Stimulated activated naive CD8-positive, alpha-beta T cell treated with anti-CD3 and anti-CD28 coated beads, Interleukin-15, Interleukin-2, amounts not matched to agents 100 ng/mL and 50 ng/mL, for 24 hours (primary cell): ENCODE measurements around the gene SKI.

ENCODE experiments used
- H3K27ac Mint-ChIP-seq: one replicate; pipeline ENCODE4 v1.8.0; 2021; ENCODE audit warnings: mild to moderate bottlenecking, mixed read lengths
- H3K27me3 Mint-ChIP-seq: one replicate; pipeline ENCODE4 v1.8.0; 2021; ENCODE audit warnings: mixed read lengths
- H3K36me3 Mint-ChIP-seq: one replicate; pipeline ENCODE4 v1.8.0; 2021; ENCODE audit warnings: low read depth, mixed read lengths
- H3K4me1 Mint-ChIP-seq: one replicate; pipeline ENCODE4 v1.8.0; 2021; ENCODE audit warnings: low read depth, mixed read lengths
- H3K4me3 Mint-ChIP-seq: one replicate; pipeline ENCODE4 v1.8.0; 2021; ENCODE audit warnings: mild to moderate bottlenecking, mixed read lengths
- H3K9me3 Mint-ChIP-seq: one replicate; pipeline ENCODE4 v1.8.0; 2021; ENCODE audit warnings: mixed read lengths

Gene SKI

GRCh38 chr1:2201062-2201461 lies 27.1 kb upstream of the SKI start:
- Mint-ChIP-seq H3K36me3 (no peaks in the 10 kb centered on the region), H3K4me1 (peaks cover 33% of the 10 kb centered on the region), H3K27ac (no peak overlapping the region), H3K4me3 (no peak overlapping the region), H3K9me3 (no peaks in the 10 kb centered on the region), H3K27me3 (no peaks in the 10 kb centered on the region)

- Mint-ChIP-seq H3K36me3 (no peaks in the 10 kb centered on the region), H3K4me3 (no peak overlapping the region), H3K27ac (no peak overlapping the region), H3K27me3 (no peaks in the 10 kb centered on the region), H3K4me1 (peaks cover 33% of the 10 kb centered on the region), H3K9me3 (no peaks in the 10 kb centered on the region)
These were observed 26.0 kb upstream of the SKI start for GRCh38 chr1:2202008-2202575.

GRCh38 chr1:2202843-2203601 lies 25.1 kb upstream of the SKI start:
- Mint-ChIP-seq H3K27me3 (no peaks in the 10 kb centered on the region), H3K36me3 (no peaks in the 10 kb centered on the region), H3K27ac (no peak overlapping the region), H3K9me3 (no peaks in the 10 kb centered on the region), H3K4me1 (peaks cover 30% of the 10 kb centered on the region), H3K4me3 (no peak overlapping the region)

- no peaks in the 10 kb centered on the region for H3K36me3 Mint-ChIP-seq
- H3K27ac Mint-ChIP-seq: no peak overlapping the region
- H3K9me3 Mint-ChIP-seq: no peaks in the 10 kb centered on the region
- peaks cover 22% of the 10 kb centered on the region for H3K4me1 Mint-ChIP-seq
- H3K4me3 Mint-ChIP-seq: no peak overlapping the region
- no peaks in the 10 kb centered on the region for H3K27me3 Mint-ChIP-seq
These were observed 24.3 kb upstream of the SKI start for GRCh38 chr1:2203671-2204414.

GRCh38 chr1:2204415-2205190 lies 23.5 kb upstream of the SKI start:
- H3K4me1 Mint-ChIP-seq: peaks cover 15% of the 10 kb centered on the region
- H3K27me3 Mint-ChIP-seq: no peaks in the 10 kb centered on the region
- H3K9me3 Mint-ChIP-seq: no peaks in the 10 kb centered on the region
- H3K4me3 Mint-ChIP-seq: peak overlapping the region; percentile 30
- no peak overlapping the region for H3K27ac Mint-ChIP-seq
- H3K36me3 Mint-ChIP-seq: no peaks in the 10 kb centered on the region

- Mint-ChIP-seq H3K4me1 (peaks cover 8% of the 10 kb centered on the region), H3K27me3 (no peaks in the 10 kb centered on the region), H3K27ac (no peak overlapping the region), H3K36me3 (no peaks in the 10 kb centered on the region), H3K9me3 (no peaks in the 10 kb centered on the region), H3K4me3 (peak overlapping the region; percentile 47)
These were observed 22.7 kb upstream of the SKI start for GRCh38 chr1:2205191-2205952.

- Mint-ChIP-seq H3K36me3 (no peaks in the 10 kb centered on the region), H3K27ac (no peak overlapping the region), H3K9me3 (no peaks in the 10 kb centered on the region), H3K4me1 (peaks cover 4% of the 10 kb centered on the region), H3K4me3 (no peak overlapping the region), H3K27me3 (no peaks in the 10 kb centered on the region)
These were observed 21.2 kb upstream of the SKI start for GRCh38 chr1:2206813-2207487.

- Mint-ChIP-seq H3K4me3 (no peak overlapping the region), H3K36me3 (no peaks in the 10 kb centered on the region), H3K9me3 (no peaks in the 10 kb centered on the region), H3K4me1 (peaks cover 14% of the 10 kb centered on the region), H3K27me3 (no peaks in the 10 kb centered on the region), H3K27ac (no peak overlapping the region)
These were observed 19.5 kb upstream of the SKI start for GRCh38 chr1:2208309-2209239.

GRCh38 chr1:2209400-2210083 lies 18.6 kb upstream of the SKI start:
- Mint-ChIP-seq H3K4me1 (peaks cover 14% of the 10 kb centered on the region), H3K27ac (no peak overlapping the region), H3K36me3 (no peaks in the 10 kb centered on the region), H3K27me3 (no peaks in the 10 kb centered on the region), H3K9me3 (no peaks in the 10 kb centered on the region), H3K4me3 (no peak overlapping the region)

- Mint-ChIP-seq H3K4me1 (peaks cover 14% of the 10 kb centered on the region), H3K27me3 (no peaks in the 10 kb centered on the region), H3K36me3 (no peaks in the 10 kb centered on the region), H3K9me3 (no peaks in the 10 kb centered on the region), H3K4me3 (no peak overlapping the region), H3K27ac (no peak overlapping the region)
These were observed 17.9 kb upstream of the SKI start for GRCh38 chr1:2210084-2210653.

GRCh38 chr1:2210786-2211185 lies 17.3 kb upstream of the SKI start:
- H3K36me3 Mint-ChIP-seq: no peaks in the 10 kb centered on the region
- no peak overlapping the region for H3K4me3 Mint-ChIP-seq
- H3K27me3 Mint-ChIP-seq: no peaks in the 10 kb centered on the region
- H3K4me1 Mint-ChIP-seq: peaks cover 13% of the 10 kb centered on the region
- no peak overlapping the region for H3K27ac Mint-ChIP-seq
- no peaks in the 10 kb centered on the region for H3K9me3 Mint-ChIP-seq

GRCh38 chr1:2212274-2212531 lies 15.9 kb upstream of the SKI start:
- no peaks in the 10 kb centered on the region for H3K27me3 Mint-ChIP-seq
- peaks cover 10% of the 10 kb centered on the region for H3K4me1 Mint-ChIP-seq
- H3K9me3 Mint-ChIP-seq: no peaks in the 10 kb centered on the region
- H3K27ac Mint-ChIP-seq: no peak overlapping the region
- H3K36me3 Mint-ChIP-seq: no peaks in the 10 kb centered on the region
- H3K4me3 Mint-ChIP-seq: no peak overlapping the region
